ENCODE data around the gene TPR.
A peak's percentile ranks its signal among the peaks of the same experiment; 100 is the strongest.
"Not testable (repeated sequence)": the region's sequence is repeated elsewhere in the genome, so short reads cannot be mapped to it uniquely, and the experiment has no call there.

The TPR gene

DNA sequence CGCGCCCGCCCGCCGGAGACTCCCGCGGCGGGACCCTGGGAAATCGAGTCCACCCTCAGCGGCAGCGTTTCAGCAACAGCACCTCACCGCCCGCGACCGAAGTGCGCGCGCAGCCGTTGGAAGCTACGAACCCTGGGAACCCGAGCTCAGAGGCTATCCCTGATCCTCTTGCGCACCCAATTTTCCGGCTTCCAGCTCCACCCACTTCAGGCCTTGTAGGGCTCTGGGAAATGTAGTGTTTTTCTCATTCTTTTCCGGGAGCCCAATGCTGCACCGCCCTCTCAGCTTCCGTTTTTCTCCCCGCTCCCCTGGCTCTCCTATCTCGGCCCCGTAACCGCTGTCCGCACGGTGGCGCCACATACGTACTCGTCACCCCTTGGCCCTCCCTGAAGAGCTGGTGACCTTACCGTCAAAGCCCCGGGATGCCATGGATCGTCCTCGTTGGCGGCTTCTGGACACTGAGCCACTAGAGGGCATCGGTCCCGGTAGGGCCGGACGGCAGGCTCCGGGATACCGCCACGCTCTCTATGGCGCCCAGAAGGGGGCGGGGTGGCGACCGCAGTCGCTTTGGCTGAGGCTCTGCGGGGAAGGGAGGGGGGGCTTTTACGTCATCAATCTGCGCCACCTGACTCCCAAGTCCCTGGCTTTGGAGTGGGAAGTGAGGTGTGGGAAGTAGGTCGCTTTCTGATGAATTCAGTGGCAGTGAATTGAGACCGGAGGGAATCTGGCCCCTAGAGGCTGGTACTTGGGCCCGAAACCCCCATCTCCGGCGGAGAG lies at the start of gene TPR, which contains the start of gene ODR4:
TPR (minus strand) TSS at position 102 of the 777 bp plus-strand sequence. CDS start 225 bp downstream, outside the sequence.
ODR4 (plus strand) TSS at position 687 of the 777 bp plus-strand sequence. CDS start 3,948 bp downstream, outside the sequence.
- peak; percentile 99 for DNase-seq (ENCODE audit: low read depth)

DNA sequence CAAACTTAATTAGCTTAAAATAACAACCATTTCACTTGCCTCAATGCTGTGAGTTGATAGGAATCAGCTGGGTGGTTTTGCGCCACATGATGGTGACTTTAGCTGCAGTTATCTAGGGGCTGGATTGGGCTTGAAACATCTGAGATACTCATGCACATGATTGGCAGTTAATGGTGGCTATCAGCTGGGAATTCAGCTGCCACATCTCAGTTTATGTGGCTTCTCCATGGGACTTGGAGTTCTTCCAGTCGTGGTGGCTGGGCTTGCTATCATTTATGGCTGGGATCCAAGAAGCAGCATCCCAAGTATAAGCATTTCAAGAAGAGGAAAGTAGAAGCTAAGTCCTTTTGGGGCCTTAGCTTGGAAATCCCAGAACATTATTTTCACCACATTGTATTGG lies 49.5 kb upstream of the TPR start:
- peak; percentile 48 for DNase-seq (ENCODE audit: low read depth)

DNA sequence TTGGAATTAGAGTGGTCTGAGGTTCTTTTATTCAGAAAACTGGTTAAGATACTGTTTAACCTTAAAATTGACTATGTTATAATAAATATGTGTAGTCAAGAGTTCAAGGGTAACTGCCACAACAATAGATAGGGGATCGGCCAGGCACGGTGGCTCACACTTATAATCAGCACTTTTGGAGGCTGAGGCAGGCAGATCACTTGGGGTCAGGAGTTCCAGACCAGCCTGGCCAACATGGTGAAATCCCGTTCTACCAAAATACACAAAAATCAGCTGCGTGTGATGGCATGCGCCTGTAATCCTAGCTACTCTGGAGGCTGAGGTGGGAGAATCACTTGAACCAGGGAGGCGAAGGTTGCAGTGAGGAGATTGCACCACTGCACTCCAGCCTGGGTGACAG lies 46.4 kb upstream of the TPR start:
- DNase-seq (ENCODE audit: low read depth) = no peak

DNA sequence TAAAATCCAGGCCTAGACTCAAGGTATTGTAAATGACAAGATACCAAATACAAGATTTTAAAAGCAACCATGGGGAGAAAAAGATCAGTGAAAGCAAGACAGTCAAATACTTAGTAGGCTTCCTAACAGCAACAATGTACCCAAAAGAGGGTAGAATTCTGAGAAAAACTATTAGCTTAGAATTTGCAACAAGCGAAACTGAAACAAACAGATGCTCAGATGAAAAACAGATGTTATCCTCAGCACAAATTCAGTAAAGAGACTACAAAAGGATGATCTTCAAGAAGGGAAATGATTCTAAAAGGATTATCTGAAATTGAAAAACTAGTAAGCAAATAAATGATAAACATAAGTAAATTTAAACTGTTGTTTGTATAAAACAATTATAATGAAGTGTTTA lies 45.9 kb upstream of the TPR start:
- DNase-seq (ENCODE audit: low read depth) = no peak

DNA sequence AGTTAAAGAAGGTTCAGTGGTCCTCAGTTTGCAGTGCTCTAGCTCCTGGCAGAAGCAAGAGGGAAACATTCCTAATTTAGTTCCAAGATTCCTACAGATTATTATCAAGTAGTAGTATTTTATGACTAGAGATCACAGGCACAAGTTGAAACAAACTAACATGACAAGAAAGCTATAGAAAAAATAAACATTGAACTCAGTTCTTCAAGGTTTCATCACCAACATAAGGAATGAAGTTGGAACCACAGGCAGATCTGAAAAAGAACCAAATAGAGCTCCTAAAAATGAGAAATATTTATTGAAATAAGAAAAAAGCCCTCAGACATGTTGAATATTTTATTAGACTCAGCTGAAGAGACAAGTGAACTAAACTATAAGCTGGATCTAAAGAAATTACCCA lies 45.3 kb upstream of the TPR start:
- no peak for DNase-seq (ENCODE audit: low read depth)

DNA sequence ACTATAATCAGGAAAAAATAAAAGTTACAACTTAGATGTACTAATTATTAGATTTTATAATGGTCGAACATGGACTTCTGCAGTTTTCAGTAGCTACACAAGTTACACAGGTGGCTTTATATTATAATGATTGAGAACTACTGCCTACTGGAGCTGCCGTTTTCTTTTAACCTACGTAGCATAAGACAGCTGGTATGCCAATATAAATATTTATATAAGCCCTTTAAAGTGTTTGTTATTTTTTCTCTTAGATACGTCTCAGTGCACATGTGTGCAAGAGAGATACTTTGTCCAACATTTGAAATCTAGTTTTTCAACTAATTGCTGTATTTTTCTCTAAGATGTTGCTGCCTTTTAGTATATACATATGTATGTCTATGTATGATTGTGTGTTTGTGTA lies 43.5 kb upstream of the TPR start:
- DNase-seq (ENCODE audit: low read depth) = no peak

DNA sequence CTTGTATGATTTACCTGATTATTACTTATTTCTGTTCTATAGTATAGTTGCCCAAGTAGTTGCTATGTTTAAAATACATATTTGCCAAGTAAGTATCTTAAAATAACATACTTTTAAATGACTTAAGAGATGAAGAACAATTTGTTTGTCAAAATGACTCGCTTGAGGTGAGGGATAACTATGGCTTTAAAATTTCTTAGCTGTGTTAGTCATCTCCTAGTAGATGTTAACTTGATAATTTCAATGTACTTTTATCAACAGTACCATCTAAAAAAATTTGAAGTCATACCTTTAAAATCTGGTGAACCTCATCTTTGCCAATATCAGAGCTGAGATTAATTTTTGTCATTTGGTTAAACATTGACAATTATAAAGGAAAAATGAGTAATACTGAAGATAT lies 38.3 kb upstream of the TPR start:
- DNase-seq (ENCODE audit: low read depth) = no peak

DNA sequence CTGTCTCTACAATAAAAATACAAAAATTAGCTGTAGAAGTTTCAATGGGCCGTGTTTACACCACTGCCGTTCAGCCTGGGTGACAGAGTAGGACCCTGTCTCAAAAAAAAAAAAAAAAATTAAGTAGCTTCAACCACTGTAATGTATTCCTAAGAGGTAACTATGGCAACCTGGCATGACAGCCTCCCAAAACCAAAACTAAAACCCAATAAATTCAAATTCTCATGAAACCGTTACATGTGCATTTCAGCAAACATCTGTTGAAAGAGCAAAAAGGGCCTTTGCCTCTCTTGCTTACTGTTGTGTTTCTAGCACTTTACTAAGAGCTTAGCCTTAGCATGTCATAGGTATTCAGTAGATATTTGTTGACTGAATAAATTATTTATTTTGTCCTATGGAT lies 34.0 kb upstream of the TPR start:
- no peak for DNase-seq (ENCODE audit: low read depth)

DNA sequence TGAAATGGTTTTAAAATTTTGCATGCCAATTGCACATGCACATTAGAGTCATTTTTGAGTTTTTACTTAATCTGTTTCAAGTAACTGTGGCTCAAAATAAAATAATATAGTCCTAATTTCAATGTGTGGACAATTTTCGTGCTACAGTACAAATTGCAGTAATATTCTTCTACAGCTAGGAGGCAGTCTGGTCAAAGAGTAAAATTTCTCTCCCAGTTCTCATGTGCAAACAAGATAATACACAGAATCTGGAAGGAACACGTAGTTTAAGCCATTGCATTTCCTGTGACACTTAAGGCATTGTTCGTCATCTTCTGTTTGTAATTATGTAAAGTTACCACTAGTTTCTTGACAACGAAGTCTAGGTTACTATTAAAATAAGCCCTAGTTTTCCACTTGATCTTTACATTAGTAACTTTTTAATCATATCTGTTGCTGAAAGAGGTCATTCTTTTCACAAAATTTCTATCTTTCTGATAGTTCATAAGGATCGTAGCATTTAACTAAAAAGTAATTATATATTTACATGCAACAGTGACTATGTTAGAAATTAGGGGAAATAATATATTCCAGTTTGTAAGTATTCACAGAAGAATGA lies 29.5 kb upstream of the TPR start:
- peak; percentile 72 for DNase-seq (ENCODE audit: low read depth)

DNA sequence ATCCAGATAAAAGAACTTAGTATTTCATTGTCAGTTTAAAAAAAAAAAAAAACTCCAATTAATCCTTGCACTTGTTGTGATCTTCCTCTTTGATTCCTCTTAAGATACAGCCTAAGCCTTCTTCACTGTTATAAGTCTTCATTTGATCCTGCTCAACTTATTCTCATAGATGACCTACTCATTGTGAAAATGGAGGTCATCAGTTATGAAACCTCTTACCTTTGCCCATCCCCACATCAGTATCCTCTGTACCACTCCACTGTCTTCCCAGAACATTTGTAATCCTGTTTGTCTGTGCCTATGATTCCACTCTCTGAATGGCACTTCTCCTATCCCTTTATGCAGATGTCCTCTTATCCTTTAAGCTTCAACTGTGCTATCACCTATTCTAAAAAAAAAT lies 28.6 kb upstream of the TPR start:
- no peak for DNase-seq (ENCODE audit: low read depth)

DNA sequence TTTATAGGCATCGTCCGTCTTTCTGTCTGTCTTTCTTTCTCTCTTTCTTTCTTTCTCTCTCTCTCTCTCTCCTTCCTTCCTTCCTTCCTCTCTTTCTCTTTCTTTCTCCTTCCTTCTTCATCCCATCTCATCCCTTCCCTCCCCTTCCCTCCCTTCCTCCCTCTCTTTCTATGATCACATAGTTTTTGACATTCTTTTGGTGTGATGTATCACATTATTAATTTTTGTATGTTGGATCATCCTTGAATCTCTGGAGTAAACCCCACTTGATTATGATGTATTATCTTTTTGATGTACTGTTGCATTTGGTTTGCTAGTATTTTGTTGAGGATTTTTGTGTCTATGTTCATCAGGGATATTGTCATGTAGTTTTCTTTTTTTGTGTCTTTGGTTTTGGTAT lies 26.4 kb upstream of the TPR start:
- DNase-seq (ENCODE audit: low read depth) = peak; percentile 24

DNA sequence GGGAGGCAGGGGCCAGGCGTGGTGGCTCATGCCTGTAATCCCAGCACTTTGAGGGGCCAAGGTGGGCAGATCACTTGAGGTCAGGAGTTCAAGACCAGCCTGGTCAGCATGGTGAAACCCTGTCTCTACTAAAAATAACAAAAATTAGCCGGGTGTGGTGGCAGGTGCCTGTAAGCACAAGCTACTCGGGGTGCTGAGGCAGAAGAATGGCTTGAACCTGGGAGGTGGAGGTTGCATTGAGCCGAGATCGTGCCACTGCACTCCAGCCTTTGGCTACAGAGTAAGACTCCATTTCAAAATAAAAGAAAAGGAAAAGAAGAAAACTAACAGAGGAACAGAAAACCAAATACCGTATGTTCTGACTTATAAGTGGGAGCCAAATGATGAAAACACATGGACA lies 17.7 kb upstream of the TPR start:
- DNase-seq (ENCODE audit: low read depth) = not testable (repeated sequence)

DNA sequence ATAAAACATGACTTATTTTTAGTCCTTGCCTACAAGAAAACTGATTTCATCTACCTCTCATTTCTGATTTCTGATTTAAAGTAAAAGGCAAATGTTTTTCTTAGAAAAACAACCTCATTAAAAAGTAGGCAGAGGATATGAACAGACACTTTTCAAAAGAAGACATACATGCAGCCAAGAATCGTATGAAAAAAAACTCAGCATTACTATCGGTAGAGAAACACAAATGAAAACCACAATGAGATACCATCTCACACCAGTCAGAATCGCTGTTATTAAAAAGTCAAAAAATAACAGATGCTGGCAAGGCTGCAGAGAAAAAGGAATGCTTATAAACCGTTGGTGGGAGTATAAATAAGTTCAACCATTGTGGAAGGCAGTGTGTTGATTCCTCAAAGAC lies 16.8 kb upstream of the TPR start:
- no peak for DNase-seq (ENCODE audit: low read depth)

DNA sequence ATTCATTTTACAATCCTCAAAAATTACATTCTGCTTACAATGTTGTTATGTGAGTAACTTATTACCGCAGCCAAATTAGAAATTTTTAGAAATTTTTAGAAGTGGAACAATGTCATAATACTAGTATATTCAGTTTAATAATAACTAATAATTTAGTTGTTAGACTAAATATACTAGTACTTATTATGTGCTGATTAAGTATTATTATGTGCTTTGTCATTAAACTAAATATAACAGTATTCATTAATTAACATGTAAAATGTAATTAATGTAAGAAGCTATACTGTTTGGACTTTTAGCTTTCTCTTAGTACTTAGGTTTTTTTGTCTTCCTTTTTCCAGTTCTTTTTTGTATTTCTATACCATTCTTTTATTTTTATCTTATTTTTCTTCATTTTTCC lies 15.9 kb upstream of the TPR start:
- DNase-seq (ENCODE audit: low read depth) = no peak

DNA sequence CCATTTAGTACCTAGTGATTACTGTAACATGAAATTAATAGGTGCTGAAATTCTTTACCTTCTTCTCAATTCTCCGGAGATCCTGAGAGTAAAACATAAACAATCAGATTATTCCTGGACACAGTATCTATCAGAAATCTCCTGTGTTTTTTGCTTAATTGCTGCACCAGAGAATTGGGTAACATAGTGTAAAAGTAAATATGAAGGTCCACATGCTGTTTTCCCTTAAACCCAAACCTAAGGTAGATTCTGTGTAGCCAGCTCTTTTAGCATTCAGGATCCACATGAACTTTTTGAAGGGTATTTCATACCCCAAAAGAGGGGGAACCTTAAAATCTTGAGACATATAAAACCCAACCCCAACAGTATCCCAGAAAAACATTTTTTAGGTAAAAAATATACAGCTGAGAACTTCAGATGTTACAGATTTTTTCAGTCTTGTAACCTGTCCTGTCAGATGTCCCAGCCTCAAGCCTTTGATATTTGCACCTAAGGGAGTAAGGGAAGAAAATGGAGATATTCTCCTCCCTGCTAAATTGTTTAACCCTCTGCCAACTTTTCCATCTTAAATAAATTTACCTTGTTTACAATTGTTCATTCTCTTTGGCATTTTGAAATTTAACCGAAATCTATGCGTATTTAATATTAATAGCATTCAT lies 11.8 kb upstream of the TPR start:
- DNase-seq (ENCODE audit: low read depth) = no peak

DNA sequence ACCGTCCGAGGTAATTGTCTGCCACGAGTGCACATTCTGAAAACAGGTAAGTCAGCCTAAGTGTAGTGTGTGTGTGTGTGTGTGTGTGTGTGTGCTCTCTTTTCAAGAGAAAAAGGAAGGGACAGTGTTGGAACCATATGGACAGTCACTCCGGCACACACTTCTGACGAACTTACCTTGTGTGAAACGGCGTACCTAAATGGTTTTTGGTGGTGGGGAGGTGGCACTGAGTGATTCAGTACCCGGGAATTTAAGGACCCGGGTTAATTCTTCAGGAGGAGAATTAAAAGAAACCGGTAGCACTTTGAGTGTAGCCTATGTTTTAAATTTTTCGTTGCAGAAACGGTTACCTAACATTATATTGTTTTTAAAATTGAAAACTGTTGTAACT lies 871 bp upstream of the TPR start:
- no peak for DNase-seq (ENCODE audit: low read depth)

DNA sequence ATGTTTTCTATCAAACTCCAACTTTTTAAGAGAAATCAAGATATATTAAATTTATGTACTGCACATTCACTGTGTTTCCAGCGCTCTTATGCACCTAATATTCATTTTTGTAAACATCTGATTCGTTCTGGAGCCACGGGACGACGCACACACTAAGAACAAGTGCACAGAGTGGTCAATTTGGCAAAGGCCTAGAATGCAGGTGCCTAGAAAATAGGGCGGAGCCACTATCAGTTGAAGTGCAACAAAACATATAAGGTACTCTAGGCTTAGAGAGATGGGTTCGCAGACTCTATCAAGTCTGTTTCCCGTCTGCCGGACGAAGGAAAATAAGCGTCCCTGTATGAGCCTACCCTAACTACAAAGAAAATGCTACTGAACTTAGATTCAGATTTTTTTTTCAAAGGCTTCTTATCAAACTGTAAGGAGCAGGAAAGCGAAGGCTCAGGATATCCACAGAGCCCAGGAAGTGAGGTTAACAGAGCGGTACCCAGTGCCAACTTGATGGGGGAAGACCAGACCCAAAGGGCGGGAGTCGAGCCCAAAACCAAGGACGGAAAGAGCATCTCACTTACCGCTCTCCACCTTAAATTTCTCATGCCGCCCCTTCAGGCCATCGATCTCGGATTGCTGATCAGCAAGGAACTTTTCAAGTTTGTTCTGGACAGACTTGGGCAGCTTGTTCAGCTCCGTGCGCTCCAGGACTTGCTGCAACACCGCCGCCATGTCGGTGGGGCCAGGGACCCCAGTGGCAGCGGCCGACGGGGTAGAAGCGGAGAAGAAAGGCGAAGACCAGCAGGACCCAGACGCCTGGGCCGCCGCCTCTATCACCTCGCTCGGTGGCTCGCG lies 526 bp downstream of the TPR start:
- peak; percentile 32 for DNase-seq (ENCODE audit: low read depth)

DNA sequence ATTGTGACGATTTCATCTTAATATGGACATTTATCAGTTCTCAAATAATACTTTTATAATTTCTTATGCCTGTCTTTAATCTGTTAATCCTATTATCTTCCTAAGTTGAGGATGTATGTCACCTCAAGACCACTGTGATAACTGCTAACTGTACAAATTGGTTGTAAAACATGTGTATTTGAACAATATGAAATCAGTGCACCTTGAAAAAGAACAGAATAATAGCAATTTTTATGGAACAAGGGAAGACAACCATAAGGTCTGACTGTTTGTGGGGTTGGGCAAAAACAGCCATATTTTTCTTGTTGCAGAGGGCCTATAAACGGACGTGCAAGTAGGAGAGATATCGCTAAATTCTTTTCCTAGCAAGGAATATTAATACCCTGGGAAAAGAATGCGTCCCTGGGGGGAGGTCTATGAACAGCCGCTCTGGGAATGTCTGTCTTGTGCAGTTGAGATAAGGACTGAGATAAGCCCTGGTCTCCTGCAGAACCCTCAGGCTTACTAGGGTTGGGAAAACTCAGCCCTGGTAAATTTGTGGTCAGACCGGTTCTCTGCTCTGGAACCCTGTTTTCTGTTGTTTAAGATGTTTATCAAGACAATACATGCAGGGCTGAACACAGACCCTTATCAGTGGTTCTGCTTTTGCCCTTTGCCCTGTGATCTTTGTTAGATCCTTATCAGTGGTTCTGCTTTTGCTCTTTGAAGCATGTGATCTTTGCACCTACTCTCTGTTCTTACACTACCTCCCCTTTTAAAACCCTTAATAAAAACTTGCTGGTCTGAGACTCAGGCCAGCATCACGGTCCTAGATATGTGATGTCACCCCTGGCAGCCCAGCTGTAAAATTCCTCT lies 27.0 kb downstream of the TPR start:
- peak; percentile 83 for DNase-seq (ENCODE audit: low read depth)

DNA sequence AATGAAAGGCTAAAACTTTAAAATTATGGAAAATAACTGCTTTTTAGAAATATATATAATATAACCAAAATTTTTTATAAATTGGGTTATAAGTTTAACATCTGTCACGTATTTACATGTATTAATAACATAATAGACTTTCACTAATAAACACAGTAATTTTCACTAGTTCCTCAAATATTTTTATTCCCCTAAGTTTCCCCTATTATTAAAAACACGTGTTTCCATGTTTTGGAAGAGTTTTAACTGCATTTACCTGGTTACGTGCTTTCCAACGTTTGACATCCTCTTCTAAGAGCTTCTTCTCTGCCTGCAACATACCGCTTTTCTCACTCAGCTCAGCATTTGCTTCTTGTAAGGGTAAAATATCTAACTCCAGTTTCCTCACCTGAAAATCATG lies 34.3 kb downstream of the TPR start:
- DNase-seq (ENCODE audit: low read depth) = no peak

DNA sequence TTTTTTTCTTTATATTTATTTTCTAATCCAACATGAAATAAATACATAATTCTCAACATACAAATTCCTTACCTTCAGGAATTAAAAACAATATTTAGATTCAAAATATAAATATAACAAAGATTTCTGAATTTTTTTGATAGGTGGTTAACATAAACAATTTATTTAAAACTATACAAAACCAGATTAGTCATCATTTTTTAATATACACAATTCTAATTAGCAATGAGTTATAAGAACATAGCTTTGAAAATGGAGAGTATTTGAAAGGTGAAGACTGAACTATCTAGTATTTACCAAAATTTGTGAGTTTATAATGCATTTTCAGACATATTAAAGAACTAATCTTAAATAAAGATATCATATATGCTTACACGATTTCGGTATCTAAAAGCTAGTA lies 37.5 kb downstream of the TPR start:
- DNase-seq (ENCODE audit: low read depth) = no peak

DNA sequence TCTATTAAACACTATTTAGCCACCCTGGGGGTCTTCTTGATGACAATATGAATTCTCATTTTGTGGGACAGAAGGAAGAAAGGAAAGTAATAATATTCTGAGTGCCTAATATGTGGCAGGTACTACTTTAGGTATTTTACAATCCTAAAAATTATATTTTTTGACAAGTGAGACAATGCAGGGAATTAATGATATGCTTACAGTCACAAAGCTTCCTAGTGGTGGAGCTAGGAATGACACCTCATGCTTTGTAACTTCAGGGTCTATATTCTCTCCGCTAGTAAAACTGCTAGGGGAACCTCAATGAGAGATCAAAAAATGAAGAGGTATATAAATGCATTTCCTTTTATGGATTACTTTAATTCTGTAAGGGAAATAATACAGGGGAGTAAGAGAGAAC lies 44.3 kb downstream of the TPR start:
- no peak for DNase-seq (ENCODE audit: low read depth)

All from amniotic epithelial cell (primary cell).